ENCODE measurements around the gene ZNF518A.
"Not testable (repeated sequence)": the region's sequence is repeated elsewhere in the genome, so short reads cannot be mapped to it uniquely, and the experiment has no call there.

ZNF518A gene

GRCh38 chr10:96133135-96133534 lies 3.0 kb downstream of the ZNF518A start:
- no peak for DNase-seq

DNA sequence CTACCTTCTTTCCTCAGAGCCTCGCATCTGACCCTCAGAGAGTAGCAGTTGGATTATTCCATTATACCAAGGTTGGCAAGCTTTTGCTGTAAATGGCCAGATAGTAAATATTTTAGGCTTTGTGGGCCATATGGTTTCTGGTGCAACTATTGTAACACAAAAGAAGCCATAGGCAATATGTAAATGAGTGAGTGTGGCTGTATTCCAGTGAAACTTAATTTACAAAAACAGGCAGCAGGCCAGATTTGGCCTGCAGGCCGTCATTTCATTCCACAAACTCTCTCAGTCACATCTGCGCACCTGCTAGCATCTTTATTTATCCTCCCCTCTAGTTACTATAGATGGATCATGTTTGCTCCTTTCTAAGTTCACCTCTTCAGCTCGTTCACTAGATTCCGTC lies 6.7 kb downstream of the ZNF518A start:
- DNase-seq = no peak

GRCh38 chr10:96137567-96137966 lies 7.5 kb downstream of the ZNF518A start:
- no peak for DNase-seq

DNA sequence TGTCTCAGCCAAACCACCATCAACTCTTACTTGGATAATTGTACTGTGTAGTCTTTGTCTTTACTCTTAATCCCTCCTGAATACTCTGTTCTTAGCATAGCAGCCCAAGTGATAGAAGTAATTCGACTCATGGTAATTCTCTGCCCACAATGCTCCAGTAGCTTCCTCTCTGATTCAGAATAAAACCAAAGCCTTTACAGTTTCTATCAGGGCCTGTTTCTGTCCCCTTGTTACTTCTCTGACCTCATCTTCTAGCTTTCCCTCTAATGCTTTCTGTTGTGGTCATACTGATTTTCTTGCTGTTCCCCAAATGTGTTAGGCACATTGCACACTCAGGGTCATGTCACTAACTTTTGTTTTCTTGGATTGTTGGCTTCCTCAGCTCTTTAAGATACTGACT lies 8.0 kb downstream of the ZNF518A start:
- DNase-seq = no peak

DNA sequence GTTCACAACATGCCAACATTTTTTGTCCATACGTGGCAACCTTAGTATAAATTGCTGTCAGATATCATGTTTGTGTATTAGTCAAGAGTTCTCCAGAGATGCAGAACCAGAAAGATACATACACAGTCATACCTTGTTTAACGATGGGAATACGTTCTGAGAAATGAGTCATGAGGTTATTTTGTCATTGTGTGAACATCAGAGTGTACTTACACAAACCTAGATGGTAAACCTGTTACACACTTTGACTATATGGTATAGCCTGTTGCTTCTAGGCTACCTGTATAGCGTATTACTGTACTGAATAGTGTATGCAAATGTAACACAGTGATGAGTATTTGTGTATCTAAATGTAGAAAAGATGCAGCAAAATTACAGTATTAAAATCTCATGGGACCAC lies 22.3 kb downstream of the ZNF518A start:
- no peak for DNase-seq

DNA sequence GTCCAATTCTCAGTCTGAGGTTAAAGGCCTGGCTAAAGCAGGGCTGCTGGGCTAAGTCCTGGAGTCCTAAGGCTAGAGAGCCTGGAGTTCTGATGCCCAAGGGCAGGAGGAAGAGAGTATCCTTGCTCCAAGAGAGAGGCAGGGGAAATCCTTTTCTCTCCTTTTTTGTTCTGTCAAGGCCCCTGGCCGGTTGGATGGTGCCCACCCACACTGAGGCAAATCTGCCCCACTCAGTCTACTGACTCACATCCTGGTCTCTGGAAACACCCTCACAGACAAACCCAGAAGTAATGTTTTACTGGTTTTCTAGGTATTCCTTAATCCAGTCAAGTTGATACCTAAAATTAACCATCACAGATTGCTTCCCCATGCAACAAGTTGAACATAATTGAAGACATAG lies 23.0 kb downstream of the ZNF518A start:
- DNase-seq = no peak

DNA sequence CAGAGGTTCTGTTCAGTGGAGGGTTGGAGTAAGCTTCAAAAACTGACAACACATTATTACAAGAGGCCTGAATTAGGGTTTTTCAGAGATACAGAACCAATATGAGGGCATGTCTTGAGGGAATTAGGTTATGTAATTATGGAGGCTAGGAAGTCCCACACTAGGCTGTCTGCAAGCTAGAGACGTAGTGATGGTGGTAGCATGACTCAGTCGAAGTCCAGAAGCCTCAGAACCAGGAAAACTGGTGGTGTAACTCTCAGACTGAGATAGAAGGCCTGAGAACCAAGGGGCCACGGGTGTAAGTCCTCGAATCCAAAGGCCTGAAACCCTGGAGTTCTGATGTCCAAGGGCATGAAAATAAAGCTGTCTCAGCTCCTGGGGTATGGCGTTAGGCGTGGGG lies 35.6 kb downstream of the ZNF518A start:
- no peak for DNase-seq

GRCh38 chr10:96168546-96168945 lies 38.4 kb downstream of the ZNF518A start:
- no peak for DNase-seq

DNA sequence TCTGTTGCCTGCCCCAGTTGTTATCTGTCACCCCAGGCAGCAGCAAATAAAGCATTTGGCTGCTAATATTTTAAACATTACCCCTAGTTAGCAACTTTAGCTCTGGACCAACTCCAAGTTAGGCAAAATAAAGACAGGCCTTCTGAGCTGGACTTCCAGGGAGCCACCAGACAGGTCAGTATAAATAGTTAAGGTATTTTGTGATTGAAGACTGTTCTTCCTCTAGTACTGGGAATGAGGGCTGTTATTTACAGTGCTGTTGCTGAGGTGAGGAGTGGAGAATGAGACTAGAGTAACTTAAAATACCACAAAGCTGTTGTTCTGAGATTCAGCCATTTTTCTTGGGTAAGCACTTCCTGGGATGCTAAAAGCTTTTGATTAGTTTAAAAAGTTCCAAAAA lies 40.1 kb downstream of the ZNF518A start:
- DNase-seq = no peak

DNA sequence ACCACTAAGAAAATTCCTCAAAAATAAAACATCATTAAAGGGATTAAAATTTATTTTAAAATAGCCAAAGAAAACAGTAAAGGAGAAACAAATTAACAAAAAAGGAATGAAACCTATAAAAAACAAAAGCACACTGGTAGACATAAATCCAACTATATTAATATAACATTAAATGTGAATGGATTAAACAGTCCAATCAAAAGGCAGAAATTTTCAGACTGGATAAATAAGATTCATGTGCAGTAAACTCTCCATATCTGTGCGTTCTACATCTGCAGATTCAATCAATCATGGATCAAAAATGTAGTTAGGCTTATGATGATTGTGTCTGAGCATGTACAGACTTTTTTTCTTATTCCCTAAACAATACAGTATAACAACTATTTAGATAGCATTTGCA lies 42.6 kb downstream of the ZNF518A start:
- DNase-seq = no peak

DNA sequence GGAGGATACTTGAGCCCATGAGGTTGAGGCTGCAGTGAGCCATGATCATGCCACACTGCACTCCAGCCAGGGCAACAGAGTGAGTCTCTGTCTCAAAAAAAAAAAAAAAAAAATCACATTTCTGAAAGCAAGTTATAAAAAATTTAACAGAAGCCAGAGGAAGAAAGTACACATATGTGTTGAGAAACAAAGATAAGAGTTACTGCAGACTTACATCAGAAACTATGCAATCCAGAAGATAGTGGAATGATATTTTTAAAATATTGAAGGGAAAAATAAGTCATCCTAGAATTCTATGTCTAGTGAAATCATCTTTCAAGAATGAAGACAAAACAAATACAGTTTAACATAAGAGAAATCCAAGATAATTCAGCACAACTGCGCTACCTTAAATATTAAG lies 46.9 kb downstream of the ZNF518A start:
- no peak for DNase-seq

- no peak for DNase-seq
These were observed 58.3 kb downstream of the ZNF518A start for GRCh38 chr10:96188421-96188820.

- DNase-seq = no peak
These were observed 58.8 kb downstream of the ZNF518A start for GRCh38 chr10:96188916-96189315.

DNA sequence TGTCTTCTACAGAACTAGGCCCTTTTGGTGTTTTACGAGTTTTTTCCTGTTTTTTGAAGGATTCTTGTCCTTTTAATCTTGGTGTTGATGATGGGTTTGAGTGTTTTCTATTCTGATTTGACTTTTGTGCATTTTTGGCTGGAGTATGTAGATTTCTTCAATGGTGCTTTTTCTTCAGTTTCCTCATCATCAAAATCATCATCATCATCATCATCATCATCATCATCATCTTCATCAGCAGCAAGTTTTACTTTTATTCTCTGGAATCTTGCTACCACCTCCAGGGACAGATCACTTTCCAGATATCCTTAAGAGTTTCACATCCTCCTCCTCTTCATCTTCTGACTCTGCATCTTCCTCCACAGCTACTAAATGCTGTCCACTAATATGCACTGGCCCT lies 59.4 kb downstream of the ZNF518A start:
- DNase-seq = not testable (repeated sequence)

- DNase-seq = no peak
These were observed 71.4 kb downstream of the ZNF518A start for GRCh38 chr10:96201525-96201924.

GRCh38 chr10:96205580-96205979 lies 75.5 kb downstream of the ZNF518A start:
- DNase-seq = no peak

GRCh38 chr10:96208271-96208670 lies 78.2 kb downstream of the ZNF518A start:
- no peak for DNase-seq

- no peak for DNase-seq
These were observed 78.8 kb downstream of the ZNF518A start for GRCh38 chr10:96208946-96209345.

DNA sequence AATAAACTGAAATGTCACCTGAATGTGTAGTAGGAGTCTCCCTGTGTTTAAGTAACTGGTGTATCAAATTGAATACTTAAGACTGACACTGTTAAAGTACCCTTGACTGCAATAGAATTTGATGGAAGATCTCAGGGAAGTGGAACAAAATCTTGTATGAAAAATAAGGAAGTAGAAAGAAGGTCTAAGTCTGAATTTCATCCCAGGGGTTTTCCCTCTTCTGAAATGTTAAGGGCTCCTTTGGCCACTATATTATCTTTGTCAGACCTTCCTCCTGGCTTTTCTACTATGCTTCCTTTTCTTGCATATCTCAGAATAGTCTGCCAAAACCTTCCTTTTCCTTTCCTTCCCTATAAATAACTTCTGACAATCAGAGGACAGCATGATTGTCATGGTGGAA lies 81.7 kb downstream of the ZNF518A start:
- no peak for DNase-seq

- no peak for DNase-seq
These were observed 82.8 kb downstream of the ZNF518A start for GRCh38 chr10:96212911-96213310.
